NCI-H748 treated with DMSO at 0.1 percent for 48 hours (cell line): ENCODE results near the gene SRBD1.

Source experiments
- DNase-seq: peaks from one replicate; lab custom pipeline; 2025; lab: John Stamatoyannopoulos, UW

The SRBD1 gene

GRCh38 chr2:45379399-45380087 is 231.5 kb downstream of the SRBD1 start:
- no peak for DNase-seq

GRCh38 chr2:45373534-45373933 is 237.5 kb downstream of the SRBD1 start:
- DNase-seq: no peak

- no peak for DNase-seq
Measured at GRCh38 chr2:45370369-45370768, 240.7 kb downstream of the SRBD1 start.

GRCh38 chr2:45368792-45369191 is 242.3 kb downstream of the SRBD1 start:
- no peak for DNase-seq

GRCh38 chr2:45361666-45362065 is 249.4 kb downstream of the SRBD1 start:
- DNase-seq: no peak

GRCh38 chr2:45354776-45355175 is 256.3 kb downstream of the SRBD1 start:
- no peak for DNase-seq

- no peak for DNase-seq
Measured at GRCh38 chr2:45353879-45354278, 257.2 kb downstream of the SRBD1 start.

GRCh38 chr2:45352506-45352905 is 258.6 kb downstream of the SRBD1 start:
- DNase-seq: no peak

GRCh38 chr2:45345331-45346234 is 265.5 kb downstream of the SRBD1 start:
- no peak for DNase-seq

- no peak for DNase-seq
Measured at GRCh38 chr2:45344502-45344901, 266.6 kb downstream of the SRBD1 start.

- no peak for DNase-seq
Measured at GRCh38 chr2:45344071-45344470, 267.0 kb downstream of the SRBD1 start.

GRCh38 chr2:45343251-45344017 is 267.6 kb downstream of the SRBD1 start:
- DNase-seq: no peak

GRCh38 chr2:45340318-45340717 is 270.7 kb downstream of the SRBD1 start:
- DNase-seq: no peak

GRCh38 chr2:45339253-45339652 is 271.8 kb downstream of the SRBD1 start:
- DNase-seq: no peak
